B cell (primary cell): ENCODE data around the gene ACBD4. TPM values are rescaled to one million over a fixed set of nuclear protein-coding genes. Genes with fewer than 3 reads are reported as not detected.

Experiments
- ATAC-seq: fragments of 200-7000 bp; cut with Tn5 transposase; one replicate; pipeline ENCODE4 v1.10.0; 2021; ENCODE audit warnings: low read depth, mild to moderate bottlenecking, moderate number of reproducible peaks, moderate library complexity
- CTCF ChIA-PET: fragments of 350-600 bp; sonication (Branson Sonifier 250); formaldehyde crosslinking; loops from one replicate; lab custom pipeline; 2021; ENCODE audit warnings: antibody characterized with exemption, inconsistent platforms; lab: Charles Lee
- POLR2A ChIA-PET: fragments of 350-600 bp; sonication (Branson Sonifier 250); formaldehyde crosslinking; loops from one replicate; lab custom pipeline; 2021; ENCODE audit warnings: antibody characterized with exemption; lab: Charles Lee
- DNase-seq: peaks from one replicate; pipeline ENCODE4 v3.0.0; 2013
- H2AFZ ChIP-seq: 2 replicates; pipeline ENCODE4 v1.6.1; 2012; ENCODE audit warnings: mild to moderate bottlenecking, low read depth, low read length; ENCODE audit not compliant: insufficient read depth, poor library complexity, severe bottlenecking
- H3K27ac ChIP-seq, 2 donors: 1 replicate in 1 of 2; 2 replicates in 1 of 2; pipeline ENCODE4 v1.5.1; 2012 to 2013; ENCODE audit warnings: low read length in 2 of 2, mild to moderate bottlenecking in 2 of 2, moderate library complexity in 1 of 2
- H3K27me3 ChIP-seq, 4 experiments: fragments of 200-600 bp in 1 of 4; sonication (generic) in 1 of 4; replicated peaks in 1 of 4; 1 replicate in 2 of 4; 2 replicates in 2 of 4; pipeline versions ENCODE4 v1.6.1 to v1.7.0; 2013 to 2016; ENCODE audit warnings: low read length in 3 of 4, mild to moderate bottlenecking in 2 of 4, mixed read lengths in 1 of 4, moderate library complexity in 1 of 4; ENCODE audit not compliant: insufficient read depth in 4 of 4, control insufficient read depth in 3 of 4; ENCODE audit errors: control extremely low read depth in 1 of 4
- H3K36me3 ChIP-seq, 2 experiments: replicated peaks in 1 of 2; 1 replicate in 1 of 2; 2 replicates in 1 of 2; pipeline versions ENCODE4 v1.6.1 to v1.7.1; 2013; ENCODE audit warnings: low read length in 1 of 2; ENCODE audit not compliant: insufficient read depth in 2 of 2, control insufficient read depth in 1 of 2; ENCODE audit errors: control extremely low read depth in 1 of 2, extremely low read depth in 1 of 2
- H3K4me1 ChIP-seq, 2 donors: fragments of 200-600 bp in 1 of 2; sonication (generic) in 1 of 2; 1 replicate in 1 of 2; 2 replicates in 1 of 2; pipeline versions ENCODE4 v1.5.1 to v1.6.1; 2013 to 2017; ENCODE audit warnings: low read length in 2 of 2; ENCODE audit not compliant: control insufficient read depth in 2 of 2, insufficient read depth in 2 of 2
- H3K4me2 ChIP-seq: replicated peaks from 2 replicates; pipeline ENCODE3; 2012; ENCODE audit warnings: mild to moderate bottlenecking, low read depth, low read length; ENCODE audit not compliant: poor library complexity, severe bottlenecking
- H3K4me3 ChIP-seq, 5 experiments: fragments of 200-600 bp in 1 of 5; sonication (generic) in 1 of 5; 1 replicate in 3 of 5; 2 replicates in 2 of 5; pipeline versions ENCODE4 v1.5.1 to v1.7.0; 2011 to 2016; ENCODE audit warnings: low read length in 4 of 5, mild to moderate bottlenecking in 4 of 5, low read depth in 2 of 5, control low read depth in 1 of 5, moderate library complexity in 1 of 5; ENCODE audit not compliant: insufficient read depth in 1 of 5; ENCODE audit errors: control extremely low read depth in 1 of 5, extremely low read depth in 1 of 5
- H3K79me2 ChIP-seq: fragments of 200-600 bp; sonication (generic); one replicate; pipeline ENCODE4 v1.6.0; 2016; ENCODE audit warnings: low read length; ENCODE audit not compliant: control insufficient read depth, insufficient read depth
- H3K9ac ChIP-seq: fragments of 200-600 bp; sonication (generic); 2 replicates; pipeline ENCODE4 v1.6.1; 2017; ENCODE audit warnings: mild to moderate bottlenecking, low read length, moderate library complexity
- H3K9me3 ChIP-seq, 3 donors: one replicate each; pipeline versions ENCODE4 v1.6.1 to v1.7.1; 2013; ENCODE audit warnings: low read length in 2 of 3; ENCODE audit not compliant: control insufficient read depth in 2 of 3, insufficient read depth in 1 of 3; ENCODE audit errors: control extremely low read depth in 1 of 3
- H4K20me1 ChIP-seq: 2 replicates; pipeline ENCODE4 v1.6.0; 2012; ENCODE audit warnings: mild to moderate bottlenecking, low read length; ENCODE audit not compliant: insufficient read depth, control insufficient read depth, poor library complexity, severe bottlenecking
- H3K27ac Mint-ChIP-seq: one replicate; pipeline ENCODE4 v1.8.0; 2021; ENCODE audit warnings: mixed read lengths
- H3K27me3 Mint-ChIP-seq: one replicate; pipeline ENCODE4 v1.8.0; 2021; ENCODE audit warnings: mixed read lengths
- H3K4me1 Mint-ChIP-seq: one replicate; pipeline ENCODE4 v1.8.0; 2021; ENCODE audit warnings: mixed read lengths
- H3K4me3 Mint-ChIP-seq: one replicate; pipeline ENCODE4 v1.8.0; 2021; ENCODE audit warnings: mixed read lengths
- H3K9me3 Mint-ChIP-seq: one replicate; pipeline ENCODE4 v1.8.0; 2022; ENCODE audit warnings: mixed read lengths; ENCODE audit not compliant: insufficient read depth
- EZH2 ChIP-seq: IDR thresholded peaks from 2 replicates; pipeline ENCODE4 v1.6.1; 2012; ENCODE audit warnings: borderline replicate concordance, low read depth, mild to moderate bottlenecking, moderate library complexity, low read length; ENCODE audit not compliant: insufficient read depth, poor library complexity, severe bottlenecking
- WGBS: methylation state at CpG from one replicate; pipeline ENCODE4 v1.1.5; 2013; ENCODE audit warnings: missing lambda C conversion rate; ENCODE audit not compliant: insufficient coverage; 5-methylcytosine and 5-hydroxymethylcytosine counted together
- intact Hi-C: fragments of 100-400 bp; cut with micrococcal nuclease; formaldehyde crosslinking; loops from one replicate; pipeline ENCODE4 v1.10.0; 2022
- polyA plus RNA-seq: library from polyadenylated mRNA; depleted of rRNA; stranded (reverse); fragments of >200 nt; gene quantifications from 2 replicates; pipeline ENCODE4 v1.2.3, GENCODE V29; 2012
- small RNA-seq: library from RNA; depleted of rRNA; stranded (forward); fragments of <200 nt; gene quantifications from one replicate; pipeline ENCODE3, GENCODE V24; 2012; ENCODE audit warnings: low replicate concordance, low read depth; ENCODE audit not compliant: insufficient read length
- total RNA-seq, 2 donors: library from RNA; stranded (reverse); fragments of 120-200 nt in 1 of 2; gene quantifications; 1 replicate in 1 of 2; 2 replicates in 1 of 2; pipeline versions ENCODE4 v1.2.3 to v1.2.4, GENCODE V29; 2013 to 2022
- TF ChIP-seq, protein P1 (sequence below): fragments of 200-600 bp; IDR thresholded peaks from one replicate; pipeline ENCODE4 v1.8.0; 2022; ENCODE audit warnings: antibody characterized with exemption, mild to moderate bottlenecking

Gene ACBD4
- total and polyA plus RNA-seq, 2 donors (not counting 1 experiment from before 2014, with no cell fraction given): 36.8 to 39.4 TPM

DNA sequence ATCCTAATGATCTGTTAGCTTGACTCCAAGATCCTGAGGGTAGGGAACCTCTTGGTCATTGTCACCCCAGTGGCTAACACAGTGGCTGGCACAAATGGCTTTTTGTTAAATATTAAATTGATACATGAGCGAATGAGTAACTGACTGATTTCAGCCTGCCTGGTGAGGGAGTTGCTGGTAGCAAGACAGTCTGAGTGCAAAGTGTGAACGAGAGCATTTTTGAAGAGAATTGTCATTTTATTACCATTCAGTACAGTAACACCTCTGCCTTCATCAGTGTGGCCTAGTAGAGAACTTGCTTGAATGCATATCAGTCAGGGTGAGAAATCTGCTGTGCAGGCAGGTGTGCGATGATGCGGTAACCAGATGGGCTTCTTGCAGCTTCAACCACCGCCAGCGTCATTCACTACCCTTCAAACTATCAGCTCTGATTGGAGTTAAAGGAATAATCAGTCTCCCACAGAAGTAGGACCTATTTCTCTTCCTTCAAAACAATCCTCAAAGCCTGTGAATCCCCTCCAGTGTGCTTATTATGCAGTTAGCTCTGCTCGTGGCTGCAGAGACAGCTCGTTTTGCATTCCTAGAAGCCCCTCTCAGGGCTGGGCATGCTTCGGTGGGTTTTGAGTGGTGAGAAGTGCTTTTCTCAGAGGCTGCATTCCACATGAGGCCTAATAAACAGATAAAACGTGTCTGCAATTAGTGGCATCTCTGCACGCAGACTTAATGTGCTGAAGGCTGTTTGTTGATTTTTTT is 55.2 kb downstream of the ACBD4 start:
- Histone ChIP-seq H3K27ac (no peak overlapping the region), H3K79me2 (no peaks in the 10 kb centered on the region), H3K4me2 (no peak overlapping the region), H3K36me3 (no peaks in the 10 kb centered on the region), H3K27me3 (no peaks in the 10 kb centered on the region), H3K4me1 (no peaks in the 10 kb centered on the region), H2AFZ (no peak overlapping the region), H3K4me3 (no peak overlapping the region), H4K20me1 (no peaks in the 10 kb centered on the region), H3K9me3 (no peaks in the 10 kb centered on the region), H3K9ac (no peak overlapping the region)
- H3K27ac Mint-ChIP-seq: no peak overlapping the region
- DNase-seq: no peak
- no peaks in the 10 kb centered on the region for H3K4me1 Mint-ChIP-seq
- H3K27me3 Mint-ChIP-seq: no peaks in the 10 kb centered on the region
- CTCF ChIA-PET: interaction anchor here (0.7 to 1.8 kb wide), 4 partner anchors 39 to 163 kb away, joined by 3 to 4 read pairs (median 4); partner anchors contain the start of gene ACBD4
- no peaks in the 10 kb centered on the region for H3K9me3 Mint-ChIP-seq
- no peak for TF ChIP-seq EZH2
- TF ChIP-seq, protein P1, sequence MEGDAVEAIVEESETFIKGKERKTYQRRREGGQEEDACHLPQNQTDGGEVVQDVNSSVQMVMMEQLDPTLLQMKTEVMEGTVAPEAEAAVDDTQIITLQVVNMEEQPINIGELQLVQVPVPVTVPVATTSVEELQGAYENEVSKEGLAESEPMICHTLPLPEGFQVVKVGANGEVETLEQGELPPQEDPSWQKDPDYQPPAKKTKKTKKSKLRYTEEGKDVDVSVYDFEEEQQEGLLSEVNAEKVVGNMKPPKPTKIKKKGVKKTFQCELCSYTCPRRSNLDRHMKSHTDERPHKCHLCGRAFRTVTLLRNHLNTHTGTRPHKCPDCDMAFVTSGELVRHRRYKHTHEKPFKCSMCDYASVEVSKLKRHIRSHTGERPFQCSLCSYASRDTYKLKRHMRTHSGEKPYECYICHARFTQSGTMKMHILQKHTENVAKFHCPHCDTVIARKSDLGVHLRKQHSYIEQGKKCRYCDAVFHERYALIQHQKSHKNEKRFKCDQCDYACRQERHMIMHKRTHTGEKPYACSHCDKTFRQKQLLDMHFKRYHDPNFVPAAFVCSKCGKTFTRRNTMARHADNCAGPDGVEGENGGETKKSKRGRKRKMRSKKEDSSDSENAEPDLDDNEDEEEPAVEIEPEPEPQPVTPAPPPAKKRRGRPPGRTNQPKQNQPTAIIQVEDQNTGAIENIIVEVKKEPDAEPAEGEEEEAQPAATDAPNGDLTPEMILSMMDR: no peak
- POLR2A ChIA-PET: no interaction called here
- ATAC-seq: no peak
- intact Hi-C loops: no loop called here
- no peak overlapping the region for H3K4me3 Mint-ChIP-seq
- WGBS: 58% methylated on average over 7 of the region's 11 CpGs

Small RNA genes lying within 50 kb of the gene (small RNA-seq; reads per million reads assigned to genes)
- gene MIR6784: not detected

Other genes with a start within 250 kb of the ACBD4 start
- 133 and 137 TPM in 2 replicates for gene EFTUD2, start 236.2 kb upstream of the ACBD4 start, total RNA-seq
- gene EFTUD2, start 236.2 kb upstream of the ACBD4 start, polyA plus RNA-seq: 43.2 and 64.4 TPM in 2 replicates
- gene GFAP, start 220.2 kb upstream of the ACBD4 start, total RNA-seq: not detected in 2 replicates
- not detected in 2 replicates for gene GFAP, start 220.2 kb upstream of the ACBD4 start, polyA plus RNA-seq
- gene KIF18B, start 187.9 kb upstream of the ACBD4 start, total RNA-seq: 0.44 TPM in 1 of 2 replicates, not detected in the other
- gene KIF18B, start 187.9 kb upstream of the ACBD4 start, polyA plus RNA-seq: 0.36 and 0.48 TPM in 2 replicates
- not detected in 2 replicates for gene C1QL1, start 167.4 kb upstream of the ACBD4 start, total RNA-seq
- not detected in 2 replicates for gene C1QL1, start 167.4 kb upstream of the ACBD4 start, polyA plus RNA-seq
- gene DCAKD, start 84.1 kb upstream of the ACBD4 start, total RNA-seq: 20.6 and 22.9 TPM in 2 replicates
- 18.7 and 31.5 TPM in 2 replicates for gene DCAKD, start 84.1 kb upstream of the ACBD4 start, polyA plus RNA-seq
- 123 and 134 TPM in 2 replicates for gene NMT1, start 74.4 kb upstream of the ACBD4 start, total RNA-seq
- gene NMT1, start 74.4 kb upstream of the ACBD4 start, polyA plus RNA-seq: 28.6 and 30.1 TPM in 2 replicates
- 2.2 and 4.1 TPM in 2 replicates for gene PLCD3, start 3.2 kb upstream of the ACBD4 start, total RNA-seq
- 0.50 and 0.54 TPM in 2 replicates for gene PLCD3, start 3.2 kb upstream of the ACBD4 start, polyA plus RNA-seq
- 48.9 and 49.6 TPM in 2 replicates for gene HEXIM1, start 12.8 kb downstream of the ACBD4 start, total RNA-seq
- 20.6 and 23.7 TPM in 2 replicates for gene HEXIM1, start 12.8 kb downstream of the ACBD4 start, polyA plus RNA-seq
- 7.1 and 10.0 TPM in 2 replicates for gene HEXIM2, start 26.2 kb downstream of the ACBD4 start, total RNA-seq
- gene HEXIM2, start 26.2 kb downstream of the ACBD4 start, polyA plus RNA-seq: 3.7 and 4.7 TPM in 2 replicates
- gene FMNL1, start 86.2 kb downstream of the ACBD4 start, total RNA-seq: 634 and 663 TPM in 2 replicates
- gene FMNL1, start 86.2 kb downstream of the ACBD4 start, polyA plus RNA-seq: 386 and 478 TPM in 2 replicates
- gene SPATA32, start 126.4 kb downstream of the ACBD4 start, total RNA-seq: 0.27 and 0.52 TPM in 2 replicates
- 0.12 and 0.26 TPM in 2 replicates for gene SPATA32, start 126.4 kb downstream of the ACBD4 start, polyA plus RNA-seq
- 82.5 and 84.1 TPM in 2 replicates for gene MAP3K14, start 181.3 kb downstream of the ACBD4 start, total RNA-seq
- 58.6 and 66.1 TPM in 2 replicates for gene MAP3K14, start 181.3 kb downstream of the ACBD4 start, polyA plus RNA-seq